Raji (cell line): Measurements from ENCODE around the gene PFKFB4.

Experiments
- POLR2A ChIP-seq: IDR thresholded peaks from 2 replicates; pipeline ENCODE4 v1.6.1; 2011; ENCODE audit warnings: low read depth, low read length, control low read depth; ENCODE audit not compliant: insufficient read depth

The PFKFB4 gene

DNA sequence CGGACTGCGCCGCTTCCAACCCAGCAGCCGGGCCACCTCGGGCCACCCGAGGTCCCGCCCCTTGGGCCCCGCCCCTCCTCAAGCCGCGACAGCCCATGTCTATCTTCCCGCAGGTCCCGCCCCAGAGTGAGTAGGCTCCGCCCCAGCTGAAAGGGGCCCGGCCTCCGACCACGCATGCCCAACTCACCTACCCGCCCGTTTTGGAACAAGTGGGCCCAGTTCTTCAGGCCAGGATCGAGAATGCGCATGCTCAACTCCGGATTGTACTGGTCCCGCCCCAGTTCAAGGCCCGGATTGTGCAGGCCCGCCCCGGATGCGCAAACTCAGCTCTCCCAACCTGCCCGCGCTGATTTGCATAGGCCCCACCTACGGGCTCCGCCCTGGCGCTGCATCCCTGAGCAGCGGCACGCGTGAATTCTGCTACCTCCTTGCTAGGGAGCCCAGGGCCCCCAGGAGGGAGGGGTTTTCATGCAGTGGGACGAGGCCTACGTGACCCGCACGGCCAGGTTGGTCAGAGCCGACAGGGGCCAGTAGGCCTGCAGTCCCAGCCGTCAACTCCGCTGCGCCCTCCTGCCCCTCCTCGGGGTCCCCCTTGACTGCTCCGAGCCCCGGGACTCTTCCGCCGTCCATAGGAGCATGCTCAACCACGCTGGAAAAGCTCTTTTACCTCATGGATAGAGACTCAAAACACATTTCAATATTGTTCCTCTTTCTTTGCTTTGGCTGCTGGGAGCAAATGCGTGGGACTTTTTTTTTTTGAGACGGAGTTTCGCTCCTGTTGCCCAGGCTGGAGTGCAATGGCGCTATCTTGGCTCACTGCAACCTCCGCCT lies at the start of gene PFKFB4:
Gene PFKFB4 (minus strand): TSS at position 8 of the 831 bp plus-strand sequence. CDS start 26 bp downstream, outside the sequence.
- TF ChIP-seq POLR2A: peak; percentile 86

GRCh38 chr3:48601622-48601994 lies 45.0 kb upstream of the PFKFB4 start:
- TF ChIP-seq POLR2A: no peak

DNA sequence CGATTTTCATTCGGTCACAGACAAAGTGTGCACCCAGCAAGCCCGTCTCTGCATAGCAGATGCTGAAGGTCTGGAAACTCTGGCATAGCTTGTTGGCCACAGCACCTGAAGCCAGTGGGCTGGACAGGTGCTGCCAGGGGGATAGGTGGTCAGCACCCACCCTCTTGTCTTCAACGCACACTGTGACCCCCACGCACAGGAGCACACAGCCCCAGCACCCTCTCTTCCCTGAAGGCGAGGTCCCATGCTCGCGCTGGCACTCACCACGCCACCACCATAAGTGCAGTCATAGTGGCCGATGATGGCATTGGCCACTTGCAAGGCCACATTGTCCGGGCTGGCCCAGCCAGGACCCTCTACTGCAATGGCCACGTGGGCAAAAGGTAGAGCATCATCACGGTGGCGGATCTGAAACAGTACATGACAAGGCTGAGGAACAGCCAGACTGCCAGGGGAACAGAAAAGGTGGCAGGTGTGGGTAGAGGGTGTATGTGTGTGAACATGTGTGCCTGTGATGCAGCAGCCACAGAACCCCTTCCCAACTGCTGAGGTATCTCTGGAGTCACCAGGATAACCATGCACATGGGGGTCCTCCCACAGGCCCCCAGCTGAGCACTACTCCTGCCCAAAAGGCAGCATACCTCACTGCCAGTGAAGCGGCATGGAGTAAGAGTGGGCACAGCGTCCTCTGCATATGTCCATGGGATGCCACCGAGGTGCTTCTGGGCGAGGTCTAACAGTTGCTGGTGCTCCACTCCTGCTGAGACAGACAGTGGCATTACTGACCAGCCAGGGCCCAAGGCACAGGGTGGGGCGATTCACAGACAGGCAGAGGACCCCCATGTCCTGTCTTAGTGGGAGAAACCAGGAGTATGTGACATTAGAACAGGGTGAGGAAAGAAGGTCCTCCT lies 44.4 kb upstream of the PFKFB4 start:
- no peak for TF ChIP-seq POLR2A

GRCh38 chr3:48599509-48600285 lies 43.1 kb upstream of the PFKFB4 start:
- no peak for TF ChIP-seq POLR2A

GRCh38 chr3:48599077-48599501 lies 42.5 kb upstream of the PFKFB4 start:
- no peak for TF ChIP-seq POLR2A

DNA sequence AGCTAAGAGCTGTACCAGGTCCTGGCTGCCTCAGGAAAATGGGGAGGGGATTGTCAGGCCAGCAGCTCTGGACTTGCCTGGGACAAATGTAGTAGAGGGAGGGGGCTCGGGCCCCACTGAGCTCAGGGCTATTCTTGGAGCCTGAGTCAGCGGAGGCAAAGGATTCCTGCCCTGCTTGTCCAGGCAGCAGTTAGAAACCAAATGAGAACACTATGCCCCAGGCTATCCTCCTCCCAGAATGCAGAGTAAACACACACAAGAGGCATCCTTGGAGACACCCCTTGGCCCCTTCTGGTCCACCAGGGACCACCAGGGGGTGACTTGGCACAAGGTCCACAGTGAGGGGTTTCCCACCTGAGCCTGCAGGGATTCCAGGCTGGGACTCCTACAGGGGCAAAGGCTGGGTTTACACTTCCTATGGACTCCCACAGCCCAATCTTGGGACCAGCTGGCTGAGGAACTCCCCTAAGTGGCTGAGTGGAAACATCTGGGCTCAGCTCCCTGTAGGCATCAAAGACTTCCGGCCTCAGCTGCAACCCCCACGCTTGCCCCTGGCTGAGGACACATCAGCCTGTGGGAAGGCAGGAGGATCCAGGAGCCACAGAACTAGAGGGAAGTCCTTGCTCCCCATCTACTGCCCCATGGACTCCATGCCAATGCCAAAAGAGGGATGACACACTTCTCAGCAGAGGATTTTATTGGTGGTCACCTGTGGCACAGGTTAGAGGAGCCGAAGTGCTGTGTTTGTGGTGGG lies 41.9 kb upstream of the PFKFB4 start:
- TF ChIP-seq POLR2A: no peak

- no peak for TF ChIP-seq POLR2A
Measured at GRCh38 chr3:48597408-48597800, 40.8 kb upstream of the PFKFB4 start.

- no peak for TF ChIP-seq POLR2A
Measured at GRCh38 chr3:48596676-48597407, 40.2 kb upstream of the PFKFB4 start.

- TF ChIP-seq POLR2A: no peak
Measured at GRCh38 chr3:48596157-48596556, 39.6 kb upstream of the PFKFB4 start.

- no peak for TF ChIP-seq POLR2A
Measured at GRCh38 chr3:48595526-48596121, 39.0 kb upstream of the PFKFB4 start.

DNA sequence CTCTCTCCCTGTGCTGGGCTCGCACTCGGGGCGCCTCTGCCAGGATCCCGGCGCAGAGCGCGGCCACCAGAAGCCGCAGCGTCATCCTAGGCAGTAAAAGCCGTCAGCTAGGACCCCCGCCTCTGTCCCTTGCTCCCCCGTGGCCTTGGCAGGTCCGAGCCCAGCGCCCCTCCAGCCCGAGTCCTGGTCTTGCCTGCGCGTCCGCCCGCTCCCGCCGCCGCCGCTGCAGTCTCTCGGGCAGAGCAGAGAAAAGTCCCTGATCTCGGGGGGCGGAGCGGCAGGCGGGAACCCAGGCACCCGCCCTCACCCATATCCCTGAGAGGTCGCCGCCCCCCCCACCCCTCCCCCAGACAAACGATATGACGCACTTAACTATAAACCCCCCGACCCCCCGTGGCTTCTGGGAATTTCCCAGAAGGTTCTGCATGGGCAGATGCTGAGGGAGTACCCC lies 38.5 kb upstream of the PFKFB4 start, which contains the start of gene COL7A1:
Gene COL7A1 (minus strand): TSS at position 255 of the 451 bp plus-strand sequence. CDS start 170 bp downstream, at position 85.
- no peak for TF ChIP-seq POLR2A

GRCh38 chr3:48594417-48595049 lies 37.9 kb upstream of the PFKFB4 start:
- TF ChIP-seq POLR2A: no peak

- no peak for TF ChIP-seq POLR2A
Measured at GRCh38 chr3:48593337-48593736, 36.7 kb upstream of the PFKFB4 start.
